GM21360 (cell line): ENCODE results near the gene SLC10A2.

ENCODE experiments used
- ATAC-seq: cut with Tn5 transposase; IDR thresholded peaks from one replicate; pipeline ENCODE4 v1.9.1; 2021; ENCODE audit warnings: mild to moderate bottlenecking, moderate library complexity; ENCODE audit not compliant: unreplicated experiment

The SLC10A2 gene

DNA sequence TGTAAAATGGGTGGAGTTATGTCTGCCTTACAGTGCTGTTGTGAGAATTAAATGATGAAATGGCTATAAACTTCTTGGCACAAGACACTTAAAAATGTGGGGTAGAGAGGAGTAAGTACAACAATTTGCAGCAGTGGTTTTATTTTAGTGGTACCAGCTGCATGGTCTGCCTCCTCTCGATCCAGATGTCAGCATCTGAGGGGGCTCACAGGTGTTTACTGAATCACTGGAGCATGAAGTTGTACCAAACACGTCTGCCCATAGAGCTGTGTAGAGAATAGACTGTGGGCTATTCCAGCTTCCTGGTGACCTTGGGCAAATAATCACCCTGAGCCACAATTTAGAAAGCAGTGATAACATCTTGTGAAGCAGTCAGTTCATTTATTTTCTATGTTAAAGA, 11.1 kb downstream of the SLC10A2 start:
- ATAC-seq: no peak

- ATAC-seq: no peak
These were observed 19.5 kb downstream of the SLC10A2 start for GRCh38 chr13:103046676-103047075.

DNA sequence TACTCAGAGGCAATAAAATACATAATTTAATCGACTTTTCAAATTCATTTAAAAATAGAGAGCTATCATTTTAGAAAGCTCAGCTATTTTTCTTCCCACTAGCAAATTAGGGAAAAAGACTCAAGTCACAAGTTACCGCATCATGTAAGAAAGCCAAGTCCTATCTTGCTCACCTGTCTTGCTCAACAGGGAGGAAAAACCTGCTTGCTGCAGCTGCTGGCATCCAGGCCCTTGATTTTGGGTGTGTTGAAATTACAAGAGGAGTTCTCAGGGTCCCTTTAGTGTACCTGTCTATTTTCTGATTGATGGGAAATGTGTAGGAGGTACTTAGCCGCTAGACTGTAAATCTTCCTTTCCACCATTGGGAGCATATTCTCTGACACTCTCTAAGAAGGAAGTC, 22.2 kb downstream of the SLC10A2 start:
- ATAC-seq: no peak

DNA sequence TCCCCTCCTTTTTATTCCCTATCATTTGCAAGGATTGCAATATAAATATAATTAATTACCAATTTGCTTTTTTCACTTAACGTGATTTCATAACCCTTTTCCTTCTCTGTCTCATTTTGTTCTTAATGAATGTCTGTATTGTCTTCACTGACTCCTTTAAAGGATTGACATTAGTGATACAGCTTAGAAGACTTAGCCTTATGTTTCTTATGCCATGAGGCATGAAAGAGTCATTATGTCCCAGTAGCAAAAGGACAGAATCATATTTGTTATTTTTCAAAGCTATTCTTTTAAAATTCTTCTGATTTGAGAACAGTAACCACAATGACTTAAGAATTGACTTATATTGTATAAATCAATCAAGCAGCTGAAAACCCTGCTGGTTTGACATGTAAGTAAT, 26.2 kb downstream of the SLC10A2 start:
- no peak for ATAC-seq

GRCh38 chr13:103039183-103039582, 27.0 kb downstream of the SLC10A2 start:
- ATAC-seq: no peak

- no peak for ATAC-seq
These were observed 29.9 kb downstream of the SLC10A2 start for GRCh38 chr13:103036268-103036667.

- no peak for ATAC-seq
These were observed 32.2 kb downstream of the SLC10A2 start for GRCh38 chr13:103033999-103034398.

GRCh38 chr13:103031332-103031873, 34.8 kb downstream of the SLC10A2 start:
- ATAC-seq: peak; percentile 94

GRCh38 chr13:103030776-103031175, 35.4 kb downstream of the SLC10A2 start:
- no peak for ATAC-seq

DNA sequence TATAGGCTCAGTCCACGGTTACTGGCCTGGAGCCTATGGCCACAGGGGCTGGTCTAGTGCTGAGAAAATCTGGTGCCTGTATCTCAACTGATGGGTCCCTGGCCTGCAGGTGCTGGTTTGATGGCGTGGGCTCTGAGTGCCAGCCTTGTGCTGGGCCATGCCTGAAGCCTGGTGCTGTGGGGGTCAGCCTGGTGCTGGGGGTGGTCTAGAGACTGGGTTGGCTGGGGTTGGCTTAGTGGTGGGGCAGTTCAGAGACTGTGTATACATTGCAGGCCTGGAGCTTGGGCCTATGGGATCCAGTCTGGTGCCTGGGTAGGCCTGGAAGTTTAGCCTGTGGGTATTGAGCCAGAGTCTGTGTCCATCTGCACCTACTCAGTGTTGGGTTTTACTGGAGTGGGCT, 36.4 kb downstream of the SLC10A2 start:
- ATAC-seq: no peak

- ATAC-seq: no peak
These were observed 43.9 kb downstream of the SLC10A2 start for GRCh38 chr13:103022336-103022735.

- no peak for ATAC-seq
These were observed 47.7 kb downstream of the SLC10A2 start for GRCh38 chr13:103018556-103018955.

GRCh38 chr13:103012646-103013045, 53.6 kb downstream of the SLC10A2 start:
- no peak for ATAC-seq

- ATAC-seq: no peak
These were observed 57.0 kb downstream of the SLC10A2 start for GRCh38 chr13:103009051-103009840.

DNA sequence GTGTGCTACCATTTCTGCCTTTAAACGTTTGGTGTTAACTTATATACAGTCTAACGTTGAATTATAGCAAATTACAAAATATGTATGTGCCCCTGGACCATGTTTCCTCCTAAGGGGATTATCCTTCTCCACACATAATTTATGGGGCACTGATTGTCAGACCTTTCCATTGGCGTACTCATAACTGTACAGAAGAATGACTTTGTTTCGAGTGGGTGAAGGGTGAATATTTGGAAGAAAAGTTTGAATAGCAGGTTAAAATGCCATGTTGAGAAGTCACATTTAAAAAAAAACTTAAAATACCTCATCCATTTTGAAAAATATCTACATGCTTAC, 58.8 kb downstream of the SLC10A2 start:
- peak; percentile 37 for ATAC-seq

DNA sequence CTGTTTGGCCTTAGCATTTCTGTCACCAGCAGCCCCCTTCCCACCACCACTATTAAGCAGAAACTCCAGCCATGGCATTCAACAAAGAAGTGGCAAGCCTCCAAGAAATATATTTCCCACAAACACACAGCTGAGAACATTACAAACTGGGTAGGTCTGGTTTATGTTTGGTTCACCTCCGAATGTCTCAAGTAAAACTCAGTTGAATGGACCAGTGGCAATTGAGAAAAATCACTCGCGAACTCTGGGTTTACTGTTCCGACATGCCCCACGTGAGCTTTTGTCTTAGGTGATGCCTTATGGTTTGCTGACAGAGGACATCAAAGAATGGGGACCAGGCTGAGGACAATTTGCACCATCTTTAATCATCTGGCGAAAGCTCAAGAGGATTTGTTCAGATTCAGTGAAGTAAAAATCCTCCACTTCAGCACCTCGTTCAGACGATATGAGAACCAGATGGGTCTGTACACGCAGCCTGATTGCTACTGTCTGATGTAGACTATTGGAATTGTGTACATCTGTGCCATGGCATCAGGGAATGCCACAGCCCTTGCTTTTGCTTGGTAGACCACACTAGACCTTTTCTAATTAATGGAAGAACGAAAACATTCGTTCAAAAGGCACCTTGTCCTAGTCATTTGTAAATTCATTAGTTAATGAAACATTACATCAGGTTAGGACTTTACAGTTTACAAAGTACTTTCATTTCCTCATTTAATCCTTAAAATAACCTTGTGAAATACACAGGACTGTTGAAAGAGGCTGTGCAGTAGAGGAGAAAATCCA, 59.4 kb downstream of the SLC10A2 start:
- ATAC-seq: peak; percentile 93

- no peak for ATAC-seq
These were observed 61.4 kb downstream of the SLC10A2 start for GRCh38 chr13:103004661-103005345.

DNA sequence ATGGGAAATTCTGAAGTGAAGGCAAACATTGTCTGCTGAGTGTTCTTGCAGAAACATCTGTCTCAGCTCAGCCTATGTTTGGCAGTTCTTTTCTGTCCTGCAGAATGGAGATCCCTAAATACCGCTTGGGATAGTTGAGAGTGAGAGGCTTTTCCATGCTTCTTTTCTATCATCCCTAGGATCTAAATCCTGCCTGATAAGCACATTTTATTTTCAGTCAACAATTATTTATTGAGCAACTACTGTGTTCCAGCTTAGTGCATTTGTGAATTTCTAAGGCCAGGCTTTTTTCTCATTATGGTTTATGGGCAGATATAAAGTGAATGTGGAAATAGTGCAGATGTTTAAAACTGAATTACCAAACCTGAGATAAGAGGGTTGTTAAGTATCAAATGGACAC, 62.6 kb downstream of the SLC10A2 start:
- no peak for ATAC-seq

GRCh38 chr13:103002279-103002678, 63.9 kb downstream of the SLC10A2 start:
- ATAC-seq: no peak

DNA sequence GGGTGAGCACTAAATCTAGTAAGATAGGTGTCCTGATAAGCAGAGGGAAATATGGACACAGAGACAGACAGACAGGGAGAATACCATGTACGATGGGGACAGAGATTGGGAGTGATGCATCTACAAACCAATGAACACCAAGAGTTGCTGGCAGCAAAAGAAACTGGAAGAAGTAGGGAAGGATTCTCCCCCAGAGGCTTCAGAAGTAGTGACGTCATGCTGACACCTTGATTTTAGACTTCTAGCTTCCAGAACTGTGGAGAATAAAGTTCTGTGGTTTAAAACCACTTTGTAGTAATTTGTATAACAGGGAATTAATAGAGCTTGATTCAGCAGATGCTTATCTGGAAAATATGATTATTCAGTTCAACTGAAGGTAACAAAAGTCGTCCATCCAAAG, 66.1 kb downstream of the SLC10A2 start:
- no peak for ATAC-seq

- no peak for ATAC-seq
These were observed 66.7 kb downstream of the SLC10A2 start for GRCh38 chr13:102999499-102999898.
